Measurements from ENCODE around the gene ZNF491.
"Not testable (repeated sequence)": the region's sequence is repeated elsewhere in the genome, so short reads cannot be mapped to it uniquely, and the experiment has no call there.

ZNF491 gene

DNA sequence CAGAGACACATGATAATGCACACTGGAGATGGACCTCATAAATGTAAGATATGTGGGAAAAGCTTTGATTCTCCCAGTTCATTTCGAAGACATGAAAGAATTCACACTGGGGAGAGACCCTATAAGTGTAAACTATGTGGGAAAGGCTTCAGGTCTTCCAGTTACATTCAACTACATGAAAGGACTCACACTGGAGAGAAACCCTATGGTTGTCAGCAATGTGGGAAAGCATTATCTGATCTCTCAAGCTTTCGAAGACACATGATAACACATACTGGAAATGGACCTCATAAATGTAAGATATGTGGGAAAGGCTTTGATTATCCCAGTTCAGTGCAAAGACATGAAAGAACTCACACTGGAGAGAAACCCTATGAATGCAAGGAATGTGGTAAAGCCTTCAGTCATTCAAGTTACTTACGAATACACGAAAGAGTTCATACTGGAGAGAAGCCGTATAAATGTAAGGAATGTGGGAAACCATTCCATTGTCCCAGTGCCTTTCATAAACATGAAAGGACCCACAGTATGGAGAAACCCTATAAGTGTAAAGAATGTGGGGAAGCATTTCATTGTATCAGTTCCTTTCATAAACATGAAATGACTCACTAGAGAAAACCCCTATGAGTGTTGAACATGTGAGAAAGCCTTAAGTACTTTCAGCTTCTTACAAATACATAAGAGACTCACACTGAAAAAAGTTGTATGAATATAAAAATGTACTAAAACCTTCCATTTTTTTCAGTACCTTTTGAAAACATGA is 16.8 kb upstream of the ZNF491 start:
- H3K4me1 Mint-ChIP-seq (ENCODE audit: low read depth), result no peaks in the 10 kb centered on the region
- H3K4me3 Mint-ChIP-seq, result no peak overlapping the region
- H3K36me3 Mint-ChIP-seq (ENCODE audit: low read depth), result peaks cover 80% of the 10 kb centered on the region
- peaks cover 47% of the 10 kb centered on the region for H3K9me3 Mint-ChIP-seq
- H3K27me3 Mint-ChIP-seq, result no peaks in the 10 kb centered on the region
- no peak overlapping the region for H3K27ac Mint-ChIP-seq

GRCh38 chr19:11783767-11784166 is 14.6 kb upstream of the ZNF491 start:
- Mint-ChIP-seq H3K36me3 (ENCODE audit: low read depth) (peaks cover 67% of the 10 kb centered on the region), H3K9me3 (peaks cover 49% of the 10 kb centered on the region), H3K4me3 (no peak overlapping the region), H3K27ac (no peak overlapping the region), H3K4me1 (ENCODE audit: low read depth) (no peaks in the 10 kb centered on the region), H3K27me3 (no peaks in the 10 kb centered on the region)

GRCh38 chr19:11784356-11784755 is 14.0 kb upstream of the ZNF491 start:
- Mint-ChIP-seq H3K4me1 (ENCODE audit: low read depth) (no peaks in the 10 kb centered on the region), H3K27me3 (no peaks in the 10 kb centered on the region), H3K27ac (no peak overlapping the region), H3K36me3 (ENCODE audit: low read depth) (peaks cover 61% of the 10 kb centered on the region), H3K4me3 (no peak overlapping the region), H3K9me3 (peaks cover 55% of the 10 kb centered on the region)

- peaks cover 52% of the 10 kb centered on the region for H3K9me3 Mint-ChIP-seq
- no peaks in the 10 kb centered on the region for H3K4me1 Mint-ChIP-seq (ENCODE audit: low read depth)
- no peak overlapping the region for H3K4me3 Mint-ChIP-seq
- H3K27ac Mint-ChIP-seq, result no peak overlapping the region
- H3K27me3 Mint-ChIP-seq, result no peaks in the 10 kb centered on the region
- H3K36me3 Mint-ChIP-seq (ENCODE audit: low read depth), result peaks cover 33% of the 10 kb centered on the region
These were observed 10.8 kb upstream of the ZNF491 start for GRCh38 chr19:11787536-11787935.

DNA sequence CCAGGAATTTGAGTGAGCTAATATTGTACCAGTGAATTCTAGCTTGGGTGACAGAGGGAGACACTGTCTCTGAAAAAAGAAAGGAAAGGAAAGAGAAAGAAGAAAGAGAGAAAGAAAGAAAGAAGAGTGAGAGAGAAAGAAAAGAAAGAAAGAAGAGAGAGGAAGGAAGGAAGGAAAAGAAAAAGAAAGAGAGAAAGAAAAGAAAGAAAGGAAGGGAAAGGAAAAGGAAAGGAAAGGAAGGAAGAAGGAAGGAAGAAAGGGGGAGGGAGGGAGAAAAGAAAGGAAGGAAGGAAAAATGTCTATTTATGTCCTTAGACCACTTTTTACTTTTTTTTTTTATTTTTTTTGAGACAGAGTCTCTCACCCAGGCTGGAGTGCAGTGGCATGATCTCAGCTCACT is 5.4 kb upstream of the ZNF491 start:
- peaks cover 10% of the 10 kb centered on the region for H3K4me1 Mint-ChIP-seq (ENCODE audit: low read depth)
- H3K36me3 Mint-ChIP-seq (ENCODE audit: low read depth), result no peaks in the 10 kb centered on the region
- H3K27me3 Mint-ChIP-seq, result peaks cover 3% of the 10 kb centered on the region
- H3K9me3 Mint-ChIP-seq, result peaks cover 26% of the 10 kb centered on the region
- no peak overlapping the region for H3K4me3 Mint-ChIP-seq
- H3K27ac Mint-ChIP-seq, result no peak overlapping the region

DNA sequence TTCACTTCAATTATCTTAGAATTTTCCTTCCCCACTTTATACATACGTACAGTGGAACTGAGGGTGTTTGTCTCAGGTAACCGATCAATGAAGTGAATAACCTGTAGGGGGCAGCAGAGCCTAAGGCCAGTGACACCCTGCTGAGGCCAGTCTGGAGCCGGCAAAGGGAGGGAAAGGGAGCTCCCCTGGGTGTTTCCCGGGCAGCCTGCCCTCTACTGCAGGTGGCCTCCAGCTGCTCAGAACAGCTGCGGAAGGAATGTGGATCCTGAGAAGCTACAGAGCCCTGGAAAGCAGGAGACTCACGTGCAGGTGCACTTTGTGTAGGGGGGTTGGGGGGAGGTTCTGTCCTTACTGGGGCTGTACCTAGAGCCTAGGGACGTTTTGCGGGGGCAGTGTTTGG is 832 bp upstream of the ZNF491 start:
- Mint-ChIP-seq H3K9me3 (no peaks in the 10 kb centered on the region), H3K4me1 (ENCODE audit: low read depth) (peaks cover 19% of the 10 kb centered on the region), H3K4me3 (peak overlapping the region; percentile 83), H3K27ac (no peak overlapping the region), H3K36me3 (ENCODE audit: low read depth) (no peaks in the 10 kb centered on the region), H3K27me3 (peaks cover 3% of the 10 kb centered on the region)

GRCh38 chr19:11806354-11807098 is 8.2 kb downstream of the ZNF491 start:
- H3K36me3 Mint-ChIP-seq (ENCODE audit: low read depth), result peaks cover 42% of the 10 kb centered on the region
- H3K4me3 Mint-ChIP-seq, result no peak overlapping the region
- H3K27ac Mint-ChIP-seq, result no peak overlapping the region
- H3K27me3 Mint-ChIP-seq, result no peaks in the 10 kb centered on the region
- no peaks in the 10 kb centered on the region for H3K4me1 Mint-ChIP-seq (ENCODE audit: low read depth)
- H3K9me3 Mint-ChIP-seq, result peaks cover 37% of the 10 kb centered on the region

- Mint-ChIP-seq H3K9me3 (peaks cover 37% of the 10 kb centered on the region), H3K36me3 (ENCODE audit: low read depth) (peaks cover 42% of the 10 kb centered on the region), H3K27ac (no peak overlapping the region), H3K27me3 (no peaks in the 10 kb centered on the region), H3K4me1 (ENCODE audit: low read depth) (no peaks in the 10 kb centered on the region), H3K4me3 (no peak overlapping the region)
These were observed 8.7 kb downstream of the ZNF491 start for GRCh38 chr19:11807099-11807380.

- H3K27me3 Mint-ChIP-seq, result no peaks in the 10 kb centered on the region
- H3K9me3 Mint-ChIP-seq, result peaks cover 12% of the 10 kb centered on the region
- peak overlapping the region; percentile 89 for H3K4me3 Mint-ChIP-seq
- H3K36me3 Mint-ChIP-seq (ENCODE audit: low read depth), result peaks cover 17% of the 10 kb centered on the region
- peak overlapping the region; percentile 65 for H3K27ac Mint-ChIP-seq
- peaks cover 27% of the 10 kb centered on the region for H3K4me1 Mint-ChIP-seq (ENCODE audit: low read depth)
These were observed 15.3 kb downstream of the ZNF491 start for GRCh38 chr19:11813703-11814028.

DNA sequence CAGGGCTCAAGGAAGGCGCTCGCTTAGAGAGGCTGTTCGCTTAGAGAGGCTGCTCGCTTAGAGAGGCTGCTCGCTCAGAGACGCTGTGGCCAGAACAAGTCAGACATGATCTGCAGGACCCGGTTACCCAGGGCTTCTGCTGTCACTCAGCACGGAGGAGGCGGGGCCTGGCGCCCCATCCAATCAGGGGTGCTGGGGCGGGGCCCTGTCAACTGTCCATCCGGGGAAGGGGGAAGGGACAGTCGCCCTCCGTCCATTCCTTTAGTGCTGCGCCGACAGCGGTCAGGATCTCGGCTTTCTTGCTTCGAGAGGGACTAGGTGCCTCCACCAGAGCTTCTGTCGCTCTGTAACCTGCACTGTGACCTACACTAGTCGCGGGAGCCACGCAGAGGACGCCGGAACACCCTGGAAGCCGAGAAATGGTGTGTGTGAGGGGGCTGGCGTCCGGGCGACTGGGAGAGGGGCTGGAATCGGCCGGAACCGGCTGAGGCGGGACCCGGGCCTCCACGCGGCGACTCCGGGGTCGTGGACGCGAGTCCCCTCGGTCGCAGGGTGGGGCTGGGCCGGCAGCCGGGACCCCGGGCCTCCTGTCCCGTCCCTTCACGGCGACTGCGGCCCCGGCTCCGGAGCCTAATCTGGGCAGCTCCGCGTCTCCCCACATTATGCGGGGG is 15.8 kb downstream of the ZNF491 start, which contains the start of gene ZNF440:
ZNF440 (plus strand) TSS at position 245 of the 671 bp plus-strand sequence; CDS start at position 420, 175 bp downstream.
- peaks cover 7% of the 10 kb centered on the region for H3K9me3 Mint-ChIP-seq
- H3K36me3 Mint-ChIP-seq (ENCODE audit: low read depth), result peaks cover 20% of the 10 kb centered on the region
- no peaks in the 10 kb centered on the region for H3K27me3 Mint-ChIP-seq
- H3K4me3 Mint-ChIP-seq, result peak within 1 kb of the TSS; percentile 89
- peak within 1 kb of the TSS; percentile 65 for H3K27ac Mint-ChIP-seq
- peaks cover 27% of the 10 kb centered on the region for H3K4me1 Mint-ChIP-seq (ENCODE audit: low read depth)

DNA sequence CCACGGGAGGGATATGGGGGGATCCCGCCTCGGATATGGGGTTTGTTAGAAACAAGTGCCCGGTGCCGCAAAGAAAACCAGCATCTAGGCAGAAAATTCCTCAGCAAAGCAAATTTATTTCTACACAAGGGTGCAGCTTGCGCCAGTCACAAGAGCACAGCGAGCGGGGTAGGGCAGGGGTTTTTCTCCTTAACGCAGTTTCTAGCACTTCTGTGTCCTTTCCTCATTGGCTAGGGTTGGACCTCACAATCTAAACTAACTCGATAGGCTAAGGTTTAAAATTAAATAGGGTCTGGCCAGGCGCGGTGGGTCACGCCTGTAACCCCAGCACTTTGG is 16.3 kb downstream of the ZNF491 start:
- Mint-ChIP-seq H3K27me3 (no peaks in the 10 kb centered on the region), H3K9me3 (peaks cover 6% of the 10 kb centered on the region), H3K27ac (peak overlapping the region; percentile 14), H3K4me3 (peak overlapping the region; percentile 89), H3K36me3 (ENCODE audit: low read depth) (peaks cover 21% of the 10 kb centered on the region), H3K4me1 (ENCODE audit: low read depth) (peaks cover 27% of the 10 kb centered on the region)

GRCh38 chr19:11821474-11822109 is 23.3 kb downstream of the ZNF491 start:
- H3K27ac Mint-ChIP-seq, result no peak overlapping the region
- H3K4me1 Mint-ChIP-seq (ENCODE audit: low read depth), result peaks cover 9% of the 10 kb centered on the region
- H3K27me3 Mint-ChIP-seq, result no peaks in the 10 kb centered on the region
- H3K9me3 Mint-ChIP-seq, result peaks cover 10% of the 10 kb centered on the region
- no peak overlapping the region for H3K4me3 Mint-ChIP-seq
- H3K36me3 Mint-ChIP-seq (ENCODE audit: low read depth), result peaks cover 56% of the 10 kb centered on the region

GRCh38 chr19:11828957-11829876 is 30.9 kb downstream of the ZNF491 start:
- H3K36me3 Mint-ChIP-seq (ENCODE audit: low read depth), result peaks cover 92% of the 10 kb centered on the region
- H3K4me3 Mint-ChIP-seq; H3K27ac Mint-ChIP-seq; H3K27me3 Mint-ChIP-seq; H3K4me1 Mint-ChIP-seq (ENCODE audit: low read depth): not testable (repeated sequence)
- H3K9me3 Mint-ChIP-seq, result peaks cover 59% of the 10 kb centered on the region

DNA sequence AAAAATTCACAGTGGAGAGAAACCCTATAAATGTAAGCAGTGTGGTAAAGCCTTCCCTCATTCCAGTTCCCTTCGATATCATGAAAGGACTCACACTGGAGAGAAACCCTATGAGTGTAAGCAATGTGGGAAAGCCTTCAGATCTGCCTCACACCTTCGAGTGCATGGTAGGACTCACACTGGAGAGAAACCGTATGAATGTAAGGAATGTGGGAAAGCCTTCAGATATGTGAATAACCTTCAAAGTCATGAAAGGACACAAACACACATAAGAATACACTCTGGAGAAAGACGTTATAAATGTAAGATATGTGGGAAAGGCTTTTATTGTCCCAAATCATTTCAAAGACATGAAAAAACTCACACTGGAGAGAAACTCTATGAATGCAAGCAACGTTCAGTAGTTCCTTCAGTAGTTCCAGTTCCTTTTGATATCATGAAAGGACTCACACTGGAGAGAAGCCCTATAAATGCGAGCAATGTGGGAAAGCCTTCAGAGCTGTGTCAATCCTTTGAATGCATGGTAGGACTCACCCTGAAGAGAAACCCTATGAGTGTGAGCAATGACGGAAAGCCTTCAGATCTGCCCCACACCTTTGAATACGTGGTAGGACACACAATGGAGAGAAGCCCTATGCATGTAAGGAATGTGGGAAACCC is 34.1 kb downstream of the ZNF491 start:
- no peak overlapping the region for H3K27ac Mint-ChIP-seq
- H3K27me3 Mint-ChIP-seq, result no peaks in the 10 kb centered on the region
- H3K4me3 Mint-ChIP-seq, result no peak overlapping the region
- H3K9me3 Mint-ChIP-seq, result peaks cover 58% of the 10 kb centered on the region
- peaks cover 76% of the 10 kb centered on the region for H3K36me3 Mint-ChIP-seq (ENCODE audit: low read depth)
- peaks cover 7% of the 10 kb centered on the region for H3K4me1 Mint-ChIP-seq (ENCODE audit: low read depth)

Measured in stimulated activated naive CD8-positive, alpha-beta T cell treated with anti-CD3 and anti-CD28 coated beads, Interleukin-15, Interleukin-2, amounts not matched to agents 100 ng/mL and 50 ng/mL, for 24 hours (primary cell).